Trophoblast cell (in vitro differentiated cells and primary cell): ENCODE measurements around the gene SND1.

Source experiments
- DNase-seq, 2 donors: peaks; one replicate each; pipeline ENCODE4 v3.0.0-alpha.2; 2016
- H2AFZ ChIP-seq: 2 replicates; pipeline ENCODE4 v1.6.1; 2013; ENCODE audit warnings: low read length, moderate library complexity, mild to moderate bottlenecking; ENCODE audit not compliant: insufficient read depth, poor library complexity
- H2AK5ac ChIP-seq: 2 replicates; pipeline ENCODE4 v1.6.1; 2013; ENCODE audit warnings: mild to moderate bottlenecking, low read length
- H2BK120ac ChIP-seq: 2 replicates; pipeline ENCODE4 v1.6.1; 2013; ENCODE audit warnings: low read length, mild to moderate bottlenecking, moderate library complexity; ENCODE audit not compliant: insufficient read depth, poor library complexity
- H2BK12ac ChIP-seq: 2 replicates; pipeline ENCODE4 v1.6.1; 2013; ENCODE audit warnings: mild to moderate bottlenecking, low read length, moderate library complexity
- H2BK5ac ChIP-seq: 2 replicates; pipeline ENCODE4 v1.6.1; 2013; ENCODE audit warnings: low read length, low read depth, moderate library complexity, mild to moderate bottlenecking; ENCODE audit not compliant: poor library complexity
- H3K14ac ChIP-seq: 2 replicates; pipeline ENCODE4 v1.6.1; 2013; ENCODE audit warnings: mild to moderate bottlenecking, low read length
- H3K18ac ChIP-seq: 2 replicates; pipeline ENCODE4 v1.6.1; 2013; ENCODE audit warnings: mild to moderate bottlenecking, low read length
- H3K23ac ChIP-seq: 2 replicates; pipeline ENCODE4 v1.6.1; 2013; ENCODE audit warnings: low read length
- H3K27ac ChIP-seq: 2 replicates; pipeline ENCODE4 v1.5.1; 2013; ENCODE audit warnings: low read depth, mild to moderate bottlenecking, inconsistent platforms, low read length, moderate library complexity
- H3K27me3 ChIP-seq: 2 replicates; pipeline ENCODE4 v1.6.1; 2013; ENCODE audit warnings: inconsistent platforms, mild to moderate bottlenecking, low read length, moderate library complexity; ENCODE audit not compliant: insufficient read depth
- H3K36me3 ChIP-seq, 2 experiments: 1 replicate in 1 of 2; 2 replicates in 1 of 2; pipeline ENCODE4 v1.6.1; 2013; ENCODE audit warnings: low read length in 2 of 2, mild to moderate bottlenecking in 2 of 2, moderate library complexity in 1 of 2; ENCODE audit not compliant: insufficient read depth in 2 of 2, control insufficient read depth in 1 of 2
- H3K4ac ChIP-seq: 2 replicates; pipeline ENCODE4 v1.6.1; 2013; ENCODE audit warnings: low read depth, mild to moderate bottlenecking, low read length, moderate library complexity
- H3K4me1 ChIP-seq, 2 experiments: 1 replicate in 1 of 2; 2 replicates in 1 of 2; pipeline ENCODE4 v1.6.1; 2013; ENCODE audit warnings: low read length in 2 of 2, mild to moderate bottlenecking in 2 of 2, moderate library complexity in 1 of 2; ENCODE audit not compliant: insufficient read depth in 2 of 2, control insufficient read depth in 1 of 2
- H3K4me2 ChIP-seq: 2 replicates; pipeline ENCODE4 v1.6.1; 2013; ENCODE audit warnings: inconsistent platforms, mild to moderate bottlenecking, low read length, moderate library complexity
- H3K4me3 ChIP-seq: 2 replicates; pipeline ENCODE4 v1.5.1; 2013; ENCODE audit warnings: mild to moderate bottlenecking, low read depth, low read length, inconsistent platforms
- H3K79me1 ChIP-seq: one replicate; pipeline ENCODE4 v1.6.1; 2013; ENCODE audit warnings: low read length
- H3K79me2 ChIP-seq: 2 replicates; pipeline ENCODE4 v1.6.1; 2013; ENCODE audit warnings: low read length, mild to moderate bottlenecking; ENCODE audit not compliant: control insufficient read depth, insufficient read depth, poor library complexity
- H3K9ac ChIP-seq: 2 replicates; pipeline ENCODE4 v1.6.1; 2013; ENCODE audit warnings: mild to moderate bottlenecking, low read length
- H3K9me3 ChIP-seq: 2 replicates; pipeline ENCODE4 v1.6.1; 2013; ENCODE audit warnings: low read depth, mild to moderate bottlenecking, control low read depth, inconsistent platforms, low read length; ENCODE audit not compliant: insufficient read depth
- H4K12ac ChIP-seq: 2 replicates; pipeline ENCODE4 v1.6.1; 2013; ENCODE audit warnings: low read depth, mild to moderate bottlenecking, low read length, moderate library complexity
- H4K8ac ChIP-seq: 2 replicates; pipeline ENCODE4 v1.6.1; 2013; ENCODE audit warnings: low read depth, mild to moderate bottlenecking, low read length, moderate library complexity
- H4K91ac ChIP-seq: one replicate; pipeline ENCODE4 v1.6.1; 2013; ENCODE audit warnings: low read depth, mild to moderate bottlenecking, low read length, moderate library complexity
- WGBS: extraction: QIAGEN DNeasy Blood & Tissue Kit; methylation state at CpG from one replicate; pipeline ENCODE4 v1.1.7; 2013; ENCODE audit warnings: missing lambda C conversion rate; ENCODE audit not compliant: insufficient read length, insufficient coverage; ENCODE audit errors: extremely low coverage; 5-methylcytosine and 5-hydroxymethylcytosine counted together

SND1 gene

DNA sequence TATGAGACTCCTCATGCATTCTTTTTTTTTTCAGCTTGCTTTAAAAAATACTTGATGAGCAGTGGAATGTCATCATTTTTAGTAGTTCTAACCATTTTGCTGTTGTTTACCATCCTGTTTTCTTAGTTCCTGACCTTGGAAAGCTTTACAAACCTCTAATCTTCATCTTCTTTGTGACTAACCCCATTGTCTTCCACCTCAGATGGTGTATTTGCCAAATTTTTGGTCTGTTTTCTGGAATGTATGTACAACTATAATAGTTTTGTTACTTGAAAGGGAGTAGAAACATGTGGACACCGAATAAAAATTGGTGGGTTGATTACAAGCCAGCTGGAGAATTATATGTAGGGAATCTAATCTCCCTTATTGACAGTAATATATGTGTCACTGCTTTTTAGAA is 172.7 kb downstream of the SND1 start:
- no peak for DNase-seq
- H3K4me3 ChIP-seq, result no peak overlapping the region
- no peak overlapping the region for H4K8ac ChIP-seq
- H3K4me1 ChIP-seq, result peaks cover 3 to 10% of the 10 kb centered on the region in 2 experiments
- no peak overlapping the region for H3K4me2 ChIP-seq
- H3K27ac ChIP-seq, result no peak overlapping the region
- H3K14ac ChIP-seq, result no peak overlapping the region
- no peak overlapping the region for H4K12ac ChIP-seq
- H4K91ac ChIP-seq, result no peak overlapping the region
- peaks cover 14% of the 10 kb centered on the region for H3K79me1 ChIP-seq
- H3K4ac ChIP-seq, result no peak overlapping the region
- no peak overlapping the region for H2AK5ac ChIP-seq
- no peak overlapping the region for H2AFZ ChIP-seq
- no peak overlapping the region for H2BK12ac ChIP-seq
- no peak overlapping the region for H2BK120ac ChIP-seq
- H3K9ac ChIP-seq, result no peak overlapping the region
- no peaks in the 10 kb centered on the region for H3K36me3 ChIP-seq
- no peaks in the 10 kb centered on the region for H3K9me3 ChIP-seq
- no peaks in the 10 kb centered on the region for H3K79me2 ChIP-seq
- WGBS, result no CpG with 5 or more reads among the region's 1 CpG
- H3K27me3 ChIP-seq, result no peaks in the 10 kb centered on the region
- no peak overlapping the region for H2BK5ac ChIP-seq
- no peak overlapping the region for H3K23ac ChIP-seq
- H3K18ac ChIP-seq, result no peak overlapping the region

- no peak overlapping the region for H3K4me3 ChIP-seq
- no CpG with 5 or more reads among the region's 4 CpGs for WGBS
- no peak overlapping the region for H2BK5ac ChIP-seq
- H4K12ac ChIP-seq, result no peak overlapping the region
- no peak overlapping the region for H3K18ac ChIP-seq
- no peaks in the 10 kb centered on the region for H3K79me2 ChIP-seq
- H2BK12ac ChIP-seq, result no peak overlapping the region
- H3K79me1 ChIP-seq, result no peaks in the 10 kb centered on the region
- no peaks in the 10 kb centered on the region for H3K4me1 ChIP-seq
- H4K8ac ChIP-seq, result no peak overlapping the region
- H2AK5ac ChIP-seq, result no peak overlapping the region
- H3K9me3 ChIP-seq, result no peaks in the 10 kb centered on the region
- H3K4ac ChIP-seq, result no peak overlapping the region
- DNase-seq, result no peak
- no peaks in the 10 kb centered on the region for H3K36me3 ChIP-seq
- no peak overlapping the region for H3K9ac ChIP-seq
- H3K27me3 ChIP-seq, result no peaks in the 10 kb centered on the region
- no peak overlapping the region for H3K27ac ChIP-seq
- H2BK120ac ChIP-seq, result no peak overlapping the region
- no peak overlapping the region for H3K14ac ChIP-seq
- H2AFZ ChIP-seq, result no peak overlapping the region
- no peak overlapping the region for H3K23ac ChIP-seq
- H3K4me2 ChIP-seq, result no peak overlapping the region
- H4K91ac ChIP-seq, result no peak overlapping the region
Observed at GRCh38 chr7:127828843-127829500, 177.0 kb downstream of the SND1 start.

DNA sequence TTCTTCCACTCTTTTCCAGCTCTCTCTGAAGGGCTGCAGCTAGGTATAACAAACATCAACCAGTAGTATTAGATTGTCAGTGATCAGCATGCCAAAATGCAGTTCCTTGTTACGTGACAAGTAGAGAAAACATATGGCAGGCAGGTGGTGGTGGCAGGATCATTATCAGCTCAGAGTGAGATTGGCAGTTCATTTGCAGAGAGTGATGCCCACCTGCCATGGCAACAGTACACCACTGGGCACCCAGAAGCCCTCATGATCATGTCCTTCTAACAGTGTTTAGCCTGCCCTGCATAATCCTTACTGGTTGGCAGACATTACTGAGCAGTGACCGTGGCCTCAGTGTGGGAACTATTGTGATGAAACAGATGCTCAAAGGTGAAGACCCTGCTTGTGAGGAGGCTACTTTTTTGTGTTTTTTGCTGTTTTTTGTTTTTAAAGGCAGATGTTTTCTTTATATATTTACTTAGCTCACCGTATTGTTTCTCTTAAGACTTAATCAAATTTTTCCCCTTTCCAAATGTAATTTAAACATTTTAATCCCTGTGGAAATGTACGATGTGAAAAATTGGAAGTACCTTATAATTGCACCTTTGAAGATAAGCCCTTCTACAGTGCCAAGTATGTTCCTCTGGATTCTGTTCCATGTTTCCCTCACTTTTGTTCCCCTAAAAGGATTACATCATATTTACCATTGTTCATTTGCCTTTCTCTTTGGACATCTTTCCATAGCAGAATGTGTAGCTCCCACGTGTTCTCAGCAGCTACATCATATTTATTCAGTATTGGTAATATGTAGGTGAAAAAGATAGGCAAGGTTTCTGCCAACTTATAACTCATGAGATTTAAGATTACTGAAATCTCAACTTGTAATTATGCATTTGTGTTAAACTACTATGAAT is 179.6 kb downstream of the SND1 start:
- Histone ChIP-seq H3K9ac (no peak overlapping the region), H2BK5ac (no peak overlapping the region), H3K14ac (no peak overlapping the region), H4K8ac (no peak overlapping the region), H3K18ac (no peak overlapping the region), H2BK120ac (no peak overlapping the region), H4K12ac (no peak overlapping the region), H3K4ac (no peak overlapping the region), H2AK5ac (no peak overlapping the region), H4K91ac (no peak overlapping the region), H2AFZ (no peak overlapping the region), H3K23ac (no peak overlapping the region), H2BK12ac (no peak overlapping the region), H3K9me3 (no peaks in the 10 kb centered on the region), H3K4me3 (no peak overlapping the region), H3K79me2 (peaks cover 2% of the 10 kb centered on the region), H3K27me3 (no peaks in the 10 kb centered on the region), H3K79me1 (no peaks in the 10 kb centered on the region), H3K4me2 (no peak overlapping the region), H3K27ac (no peak overlapping the region), H3K4me1 (no peaks in the 10 kb centered on the region), H3K36me3 (no peaks in the 10 kb centered on the region)
- no peak for DNase-seq
- no CpG with 5 or more reads among the region's 5 CpGs for WGBS

DNA sequence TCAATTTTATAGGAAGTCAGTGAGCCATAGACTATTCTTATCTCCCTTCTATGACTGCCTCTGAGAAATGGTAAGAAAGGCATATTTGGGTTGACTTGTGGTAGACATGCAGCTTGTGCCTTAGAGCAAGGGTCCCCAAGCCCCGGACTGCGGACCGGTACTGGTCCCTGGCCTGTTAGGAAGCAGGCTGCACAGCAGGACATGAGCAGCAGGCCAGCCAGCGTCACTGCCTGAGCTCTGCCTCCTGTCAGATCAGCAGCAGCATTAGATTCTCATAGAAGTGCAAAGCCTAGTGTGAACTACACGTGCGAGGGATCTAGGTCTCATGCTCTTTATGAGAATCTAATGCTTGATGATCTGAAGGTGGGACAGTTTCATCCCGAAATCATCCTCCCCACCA is 180.6 kb downstream of the SND1 start:
- Histone ChIP-seq H3K9me3 (no peaks in the 10 kb centered on the region), H2BK5ac (no peak overlapping the region), H3K27ac (no peak overlapping the region), H3K9ac (no peak overlapping the region), H3K36me3 (no peaks in the 10 kb centered on the region), H3K23ac (no peak overlapping the region), H3K14ac (no peak overlapping the region), H2BK120ac (no peak overlapping the region), H3K4ac (peak overlapping the region; percentile 82), H2AFZ (no peak overlapping the region), H3K79me2 (peaks cover 2% of the 10 kb centered on the region), H3K4me1 (no peaks in the 10 kb centered on the region), H4K12ac (no peak overlapping the region), H3K4me3 (no peak overlapping the region), H3K79me1 (no peaks in the 10 kb centered on the region), H3K4me2 (no peak overlapping the region), H2BK12ac (no peak overlapping the region), H2AK5ac (no peak overlapping the region), H3K27me3 (no peaks in the 10 kb centered on the region), H4K8ac (no peak overlapping the region), H4K91ac (no peak overlapping the region), H3K18ac (peak overlapping the region; percentile 68)
- no CpG with 5 or more reads among the region's 7 CpGs for WGBS
- no peak for DNase-seq
